ENCODE measurements around the gene MRO.
"Not testable (repeated sequence)": the region's sequence is repeated elsewhere in the genome, so short reads cannot be mapped to it uniquely, and the experiment has no call there.

The MRO gene

DNA sequence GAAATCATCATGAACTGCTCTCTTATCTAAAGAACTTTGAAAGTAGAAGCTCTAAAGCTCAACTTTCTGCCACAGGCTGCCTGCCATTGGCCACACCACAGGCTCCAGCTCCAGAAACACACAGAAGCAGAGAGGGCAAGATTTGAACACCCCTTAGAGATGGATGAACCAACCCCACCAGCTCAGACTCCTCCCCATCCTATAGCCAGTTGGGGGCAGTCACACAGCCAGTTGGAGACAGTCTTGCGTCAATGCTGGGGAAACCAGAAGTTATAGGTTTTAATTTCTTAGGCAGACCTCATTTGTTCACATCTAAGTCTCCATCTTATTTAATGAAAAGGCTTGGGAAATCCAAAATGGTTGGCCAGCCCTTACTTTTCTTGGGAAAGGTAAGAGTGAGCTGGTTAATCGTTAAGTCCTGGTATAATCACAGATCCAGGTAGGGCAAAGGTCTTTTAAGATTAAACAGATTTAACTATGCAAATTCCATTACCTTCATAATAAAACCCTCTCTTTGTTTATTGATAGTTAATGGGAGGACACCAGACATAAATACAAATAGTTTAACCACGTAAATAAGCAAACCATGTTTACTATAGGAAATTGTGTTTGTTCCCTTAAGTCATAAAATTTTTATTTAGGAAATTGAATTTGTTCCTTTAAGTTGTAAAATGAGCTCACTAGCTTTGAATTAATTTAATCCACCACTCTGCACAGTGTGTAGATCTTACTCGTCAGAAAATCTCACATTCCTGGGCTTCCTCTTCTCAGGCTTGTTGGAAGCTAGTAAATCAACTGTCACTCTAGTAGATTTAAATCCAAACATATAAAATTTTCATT lies 28.0 kb downstream of the MRO start:
- DNase-seq, result no peak

DNA sequence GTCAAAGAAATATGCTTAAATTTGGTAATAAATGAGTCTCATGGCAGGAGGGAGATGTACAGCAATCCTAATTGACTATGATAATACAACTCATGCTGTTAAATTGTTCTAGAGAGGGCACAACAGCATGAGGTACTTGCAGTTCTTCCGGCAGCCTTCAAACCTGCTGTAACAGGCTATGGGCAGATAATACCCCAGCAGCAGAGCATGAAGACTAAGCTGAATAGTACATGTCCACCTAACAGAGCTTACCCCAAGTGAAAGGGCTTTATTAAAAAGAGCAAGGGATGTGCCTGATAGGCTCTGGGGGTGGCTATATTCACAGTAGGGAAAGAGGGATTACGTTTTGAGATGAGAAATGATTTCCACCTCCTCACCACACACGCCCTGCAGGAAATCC lies 28.9 kb downstream of the MRO start:
- no peak for DNase-seq

DNA sequence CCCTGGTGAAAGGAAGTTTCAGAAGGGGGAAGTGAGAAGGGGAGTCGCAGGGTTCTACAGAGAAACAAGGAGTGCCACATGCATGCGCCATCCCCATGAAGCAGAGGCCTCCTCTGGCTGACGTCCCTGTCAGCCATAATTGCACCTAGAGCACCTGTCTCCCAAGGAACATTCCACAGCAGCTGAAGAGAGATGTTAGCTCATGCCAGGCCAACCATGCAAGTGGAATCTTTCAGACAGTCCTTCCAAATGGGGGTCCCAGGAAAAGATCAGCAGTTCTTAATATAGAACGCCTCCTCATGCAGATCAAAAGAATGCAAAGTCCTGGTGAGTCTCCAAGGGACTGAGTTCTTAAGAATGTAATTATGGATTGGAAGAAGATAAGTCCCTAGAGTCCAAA lies 29.6 kb downstream of the MRO start:
- no peak for DNase-seq

DNA sequence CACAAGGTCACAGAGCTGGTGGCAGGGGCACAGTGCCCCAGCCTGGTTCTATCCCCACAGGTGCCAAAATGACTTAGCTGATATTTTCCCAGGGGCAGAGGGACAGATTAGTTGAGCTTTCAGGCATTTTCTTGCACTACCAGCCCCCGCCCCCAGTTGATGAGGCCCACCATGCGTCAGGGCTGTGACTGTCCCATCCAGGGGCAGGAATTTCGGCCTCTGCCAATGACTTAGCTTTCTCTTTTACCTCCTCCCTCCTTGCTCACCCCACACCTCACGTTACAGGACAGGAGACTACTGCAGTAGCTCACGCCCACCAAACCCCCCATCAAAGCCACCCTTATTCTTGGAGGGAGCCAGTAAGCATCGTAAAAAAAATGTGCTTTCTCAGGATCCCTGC lies 31.5 kb downstream of the MRO start:
- DNase-seq, result no peak

DNA sequence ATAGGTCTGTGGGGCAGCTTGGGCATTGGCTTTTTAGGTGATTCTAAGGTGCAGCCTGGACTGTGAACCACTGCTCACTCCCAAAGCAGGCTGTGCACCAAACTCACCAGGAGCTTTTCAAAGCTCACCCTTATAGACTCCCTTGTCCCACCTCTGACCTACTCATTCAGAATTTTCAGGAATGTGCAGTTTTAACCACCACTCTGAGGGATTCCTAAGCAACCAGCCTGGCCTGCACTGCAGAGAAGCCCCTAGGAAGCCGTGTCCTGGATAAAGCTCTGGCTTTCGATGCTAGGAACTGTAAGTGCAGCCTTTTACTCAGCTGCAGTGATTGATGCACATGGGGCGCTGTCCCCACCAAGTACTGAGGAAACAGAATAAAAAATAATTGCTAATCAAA lies 33.0 kb downstream of the MRO start:
- DNase-seq, result no peak

DNA sequence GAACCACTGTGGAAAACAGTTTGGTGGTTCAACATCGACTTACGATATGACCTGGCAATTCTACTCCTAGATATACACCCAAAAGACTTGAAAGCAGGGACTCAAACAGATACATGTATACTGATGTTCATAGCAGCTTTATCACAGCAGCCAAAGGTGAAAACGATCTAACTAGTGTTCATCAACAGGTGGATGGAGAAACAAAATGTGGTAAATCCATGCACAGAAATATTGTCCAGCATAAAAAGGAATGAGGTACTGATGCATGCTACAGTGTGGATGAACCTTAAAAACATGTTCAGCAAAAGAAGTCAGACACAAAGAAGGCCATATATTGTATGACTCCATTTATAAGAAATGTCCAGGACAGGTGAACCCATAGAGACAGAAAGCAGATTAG lies 36.3 kb downstream of the MRO start:
- DNase-seq, result no peak

DNA sequence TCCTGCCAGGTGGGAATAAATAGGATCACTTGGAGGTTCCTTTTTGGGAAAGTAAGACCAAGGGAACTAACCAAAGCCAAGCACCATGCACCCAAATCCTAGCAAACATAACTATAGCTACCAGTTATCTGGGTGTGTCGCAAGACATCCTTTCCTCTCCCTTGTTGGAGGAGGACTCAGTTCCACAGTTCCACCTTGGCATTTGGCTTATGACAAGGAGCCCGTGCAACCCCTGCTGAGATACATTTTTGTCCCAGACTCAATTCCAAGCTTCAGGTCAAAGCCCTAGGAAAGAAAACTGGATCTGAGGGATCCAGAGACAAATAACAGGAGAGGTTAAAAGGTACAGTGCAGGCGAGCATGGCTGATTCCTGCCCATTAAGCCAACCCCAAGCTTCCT lies 40.8 kb downstream of the MRO start:
- DNase-seq, result not testable (repeated sequence)

DNA sequence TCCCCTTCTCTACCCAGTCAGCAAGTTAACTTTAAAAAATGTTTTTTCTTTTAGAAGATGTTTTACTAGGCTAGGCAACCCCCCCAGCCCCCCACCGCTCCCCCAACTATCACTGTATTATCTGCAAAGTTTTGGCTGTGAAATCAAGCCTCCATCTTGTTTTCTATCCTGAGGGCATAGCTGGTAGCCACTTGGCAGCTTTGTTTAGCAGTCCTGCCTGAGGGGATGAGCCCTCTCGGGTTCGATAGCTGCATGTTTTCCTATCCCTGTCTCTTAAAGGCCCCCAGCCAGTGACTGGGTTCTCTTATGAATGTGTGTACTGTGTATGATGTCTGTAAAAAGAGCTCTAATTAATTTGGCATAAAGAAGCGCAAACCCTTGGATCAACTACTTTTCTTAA lies 43.4 kb downstream of the MRO start:
- no peak for DNase-seq

DNA sequence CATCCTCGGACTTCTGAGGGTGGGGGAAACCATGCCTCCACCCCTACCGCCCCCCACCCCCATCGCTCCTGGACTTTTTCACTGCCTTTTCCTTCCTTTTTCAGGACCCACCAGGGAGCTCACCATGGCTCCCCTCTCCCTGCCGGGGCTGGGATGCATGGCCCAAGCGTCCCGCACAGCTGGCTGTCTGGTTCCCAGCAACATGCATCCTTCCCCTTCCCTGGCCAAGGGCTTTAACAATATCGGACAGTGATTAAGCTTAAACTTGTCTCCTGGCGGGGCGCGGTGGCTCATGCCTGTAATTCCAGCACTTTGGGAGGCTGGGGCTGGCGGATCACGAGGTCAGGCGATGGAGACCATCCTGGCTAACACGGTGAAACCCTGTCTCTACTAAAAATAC lies 44.1 kb downstream of the MRO start:
- no peak for DNase-seq

DNA sequence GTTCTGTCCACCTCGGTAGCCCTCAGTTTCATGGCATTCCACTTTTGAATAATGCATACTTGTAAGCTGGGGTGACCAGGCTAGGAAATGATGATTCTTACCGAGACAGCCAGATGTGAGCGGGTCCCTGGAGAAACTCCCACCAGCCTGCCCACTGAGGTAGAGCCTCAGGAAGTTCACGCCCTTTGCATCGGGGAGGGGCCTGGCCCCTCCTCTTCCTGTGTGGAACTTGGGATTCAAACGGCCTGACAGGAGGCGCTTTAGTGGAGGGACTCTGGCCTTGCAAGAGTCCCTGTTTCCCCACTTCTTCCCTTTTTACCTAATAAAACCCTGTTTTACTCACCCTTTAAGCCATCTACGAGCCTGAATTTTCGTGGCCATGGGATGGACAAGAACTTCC lies 44.6 kb downstream of the MRO start:
- no peak for DNase-seq

DNA sequence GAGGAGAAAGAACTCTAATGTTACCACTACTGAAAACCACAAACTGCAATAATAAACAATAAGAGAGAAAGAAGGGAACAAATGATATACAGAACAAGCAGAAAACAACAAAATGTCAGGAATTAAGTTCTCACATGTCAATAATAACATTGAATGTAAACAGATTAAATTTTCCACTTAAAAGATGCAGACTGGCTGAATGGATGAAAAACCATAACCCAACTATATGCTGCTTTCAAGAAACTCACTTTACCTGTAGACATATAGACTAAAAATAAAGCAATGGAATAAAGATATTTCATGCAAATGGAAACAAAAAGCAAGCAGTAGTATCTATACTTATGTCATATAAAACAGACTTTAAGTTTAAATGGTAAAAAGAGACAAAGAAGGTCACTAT lies 50.4 kb downstream of the MRO start:
- no peak for DNase-seq

DNA sequence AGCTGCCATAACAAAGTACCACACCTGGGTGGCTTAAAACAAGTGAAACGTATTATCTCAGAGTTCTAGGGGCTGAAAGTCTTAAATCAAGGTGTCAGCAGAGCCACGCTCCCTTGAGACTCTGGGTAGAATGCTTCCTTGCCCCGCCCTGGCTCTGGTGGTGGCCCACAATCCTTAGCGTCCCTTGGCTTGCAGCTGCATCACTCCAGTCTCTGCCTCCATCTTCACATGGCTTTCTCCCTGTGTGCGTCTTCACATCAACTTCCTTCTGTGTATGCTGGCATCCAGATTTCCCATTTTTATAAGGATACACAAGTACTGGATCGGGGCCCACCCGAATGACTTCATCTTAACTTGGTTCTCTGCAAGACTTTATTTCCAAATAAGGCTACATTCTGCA lies 62.5 kb downstream of the MRO start:
- no peak for DNase-seq

DNA sequence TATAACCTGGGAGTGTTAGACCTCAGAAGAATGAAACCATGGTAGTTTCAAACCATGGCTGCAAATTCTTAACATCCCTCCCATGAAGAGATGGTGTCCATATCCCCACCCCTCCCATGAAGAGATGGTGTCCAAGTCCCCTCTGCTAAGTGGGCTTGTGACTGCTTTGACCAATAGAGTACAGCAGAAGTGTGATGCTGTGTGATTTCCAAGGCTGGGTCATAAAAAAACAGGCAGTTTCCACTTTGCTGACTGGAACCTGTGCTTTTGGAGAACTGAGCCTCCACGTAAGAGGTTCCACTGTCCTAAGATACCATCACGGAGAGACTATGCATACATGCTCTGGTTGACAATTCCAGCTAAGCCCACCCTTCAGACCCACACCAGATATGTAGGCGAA lies 65.5 kb downstream of the MRO start:
- no peak for DNase-seq

DNA sequence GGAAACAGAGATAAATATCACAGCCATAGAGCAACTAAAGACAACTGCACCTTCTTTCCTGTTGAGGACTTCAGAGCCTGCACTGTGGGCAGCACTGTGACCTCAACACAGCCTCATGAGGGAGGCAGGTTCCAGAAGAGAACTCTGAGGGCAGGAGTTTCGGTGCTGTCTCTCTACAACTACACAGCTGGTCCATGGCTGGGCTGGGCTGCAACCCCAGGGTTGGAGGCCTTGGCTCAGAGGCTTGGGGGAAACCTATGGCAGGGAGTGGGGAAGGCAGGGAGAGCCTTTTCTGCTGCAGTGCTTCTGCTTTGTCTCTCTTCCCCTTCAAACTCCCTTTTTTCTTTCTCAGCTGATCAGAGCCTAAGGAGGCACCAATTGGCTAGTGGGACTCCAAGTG lies 66.5 kb downstream of the MRO start:
- DNase-seq, result no peak

DNA sequence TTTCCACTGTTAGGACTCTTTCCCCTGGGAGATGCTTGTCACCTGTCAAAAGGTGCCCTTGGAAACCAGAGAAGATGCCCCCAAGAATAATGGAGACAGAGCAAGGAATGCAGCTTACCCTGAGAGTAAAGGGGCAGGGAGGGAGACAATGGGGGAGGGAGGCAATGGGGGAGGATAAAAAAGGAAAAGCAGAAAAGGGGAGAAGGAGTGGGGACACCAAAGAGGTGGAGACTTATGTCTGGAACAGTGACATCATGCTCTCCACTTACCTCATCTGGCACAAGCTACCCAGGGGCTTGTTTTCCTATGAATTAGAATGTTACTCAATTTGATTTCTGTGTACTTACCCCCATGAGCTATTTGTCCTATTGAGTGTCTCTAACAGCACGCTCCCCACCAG lies 67.9 kb downstream of the MRO start:
- no peak for DNase-seq

DNA sequence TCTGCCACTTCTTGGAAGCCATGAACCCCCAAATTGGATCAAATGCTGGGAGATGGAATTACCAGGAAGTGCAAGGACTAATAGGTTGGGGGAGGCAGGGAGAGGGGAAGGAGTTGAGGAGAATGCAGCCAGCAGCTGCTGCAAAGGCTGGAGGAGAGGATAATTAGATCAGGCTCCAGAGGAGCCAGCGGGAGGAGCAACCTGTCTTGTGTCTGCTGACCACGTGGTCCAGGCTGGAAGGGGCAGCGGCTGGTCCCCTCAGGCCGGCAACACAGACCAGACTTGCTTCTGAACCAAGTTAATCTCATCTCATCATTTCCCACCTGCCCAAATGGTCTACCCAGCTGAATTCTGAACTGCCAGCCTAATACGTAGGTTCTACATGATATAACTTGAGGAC lies 68.3 kb downstream of the MRO start:
- no peak for DNase-seq

DNA sequence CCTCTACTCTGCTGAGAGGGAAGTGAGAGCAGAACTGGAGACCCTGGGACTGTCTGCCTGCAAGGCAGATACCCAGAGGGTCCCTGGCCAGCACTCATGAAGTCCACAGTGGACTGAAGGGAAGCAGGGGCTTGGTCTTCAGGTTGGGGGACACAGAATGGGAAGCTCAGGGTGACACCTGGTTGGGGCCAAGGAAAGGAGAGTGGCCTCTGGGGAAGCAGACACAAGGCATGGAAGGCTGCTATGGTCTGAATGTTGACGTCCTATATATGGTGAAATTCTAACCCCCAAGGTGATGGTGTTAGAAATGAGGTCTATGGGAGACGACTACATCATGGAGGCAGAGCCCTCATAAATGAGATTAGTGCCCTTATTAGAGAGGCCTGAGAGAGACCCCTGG lies 69.3 kb downstream of the MRO start:
- no peak for DNase-seq

DNA sequence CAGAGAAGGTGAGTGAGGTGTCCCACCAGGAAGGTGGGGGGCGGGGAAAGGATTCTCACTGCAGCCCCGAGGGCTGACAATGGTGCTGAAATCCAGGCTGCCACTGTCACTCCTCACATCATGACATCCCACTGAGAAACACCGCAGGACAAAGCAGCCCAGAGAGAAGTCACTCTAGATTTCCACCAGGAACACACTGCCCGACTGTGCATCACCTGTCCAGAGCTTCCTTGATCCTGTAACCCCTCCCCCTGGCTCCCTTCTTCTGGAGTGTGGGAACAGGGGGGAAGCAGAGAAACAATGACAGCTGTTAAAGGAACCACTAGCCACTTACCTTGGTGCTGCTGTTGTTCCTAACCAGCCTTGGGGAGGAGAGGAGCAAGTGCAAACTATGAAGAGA lies 69.9 kb downstream of the MRO start:
- DNase-seq, result no peak

DNA sequence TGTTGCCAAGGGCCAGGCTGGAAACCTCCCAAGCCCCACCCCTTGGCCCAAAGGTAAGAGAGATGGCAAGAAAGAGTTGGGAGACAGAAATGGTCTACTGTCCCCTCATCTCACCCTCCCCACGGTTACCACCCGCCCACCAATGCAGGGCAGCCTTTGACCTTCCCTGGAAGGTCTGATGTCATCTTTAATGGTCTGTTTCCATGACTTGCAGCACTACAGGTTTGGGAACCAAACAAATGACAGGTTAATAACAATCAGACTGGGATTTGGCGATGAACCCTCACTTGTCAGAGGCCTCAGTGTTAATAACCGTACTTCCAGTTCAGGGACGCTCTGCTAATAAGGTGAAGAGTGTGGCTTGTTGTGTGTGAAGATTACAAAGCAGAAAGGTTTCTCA lies 70.4 kb downstream of the MRO start:
- DNase-seq, result no peak

DNA sequence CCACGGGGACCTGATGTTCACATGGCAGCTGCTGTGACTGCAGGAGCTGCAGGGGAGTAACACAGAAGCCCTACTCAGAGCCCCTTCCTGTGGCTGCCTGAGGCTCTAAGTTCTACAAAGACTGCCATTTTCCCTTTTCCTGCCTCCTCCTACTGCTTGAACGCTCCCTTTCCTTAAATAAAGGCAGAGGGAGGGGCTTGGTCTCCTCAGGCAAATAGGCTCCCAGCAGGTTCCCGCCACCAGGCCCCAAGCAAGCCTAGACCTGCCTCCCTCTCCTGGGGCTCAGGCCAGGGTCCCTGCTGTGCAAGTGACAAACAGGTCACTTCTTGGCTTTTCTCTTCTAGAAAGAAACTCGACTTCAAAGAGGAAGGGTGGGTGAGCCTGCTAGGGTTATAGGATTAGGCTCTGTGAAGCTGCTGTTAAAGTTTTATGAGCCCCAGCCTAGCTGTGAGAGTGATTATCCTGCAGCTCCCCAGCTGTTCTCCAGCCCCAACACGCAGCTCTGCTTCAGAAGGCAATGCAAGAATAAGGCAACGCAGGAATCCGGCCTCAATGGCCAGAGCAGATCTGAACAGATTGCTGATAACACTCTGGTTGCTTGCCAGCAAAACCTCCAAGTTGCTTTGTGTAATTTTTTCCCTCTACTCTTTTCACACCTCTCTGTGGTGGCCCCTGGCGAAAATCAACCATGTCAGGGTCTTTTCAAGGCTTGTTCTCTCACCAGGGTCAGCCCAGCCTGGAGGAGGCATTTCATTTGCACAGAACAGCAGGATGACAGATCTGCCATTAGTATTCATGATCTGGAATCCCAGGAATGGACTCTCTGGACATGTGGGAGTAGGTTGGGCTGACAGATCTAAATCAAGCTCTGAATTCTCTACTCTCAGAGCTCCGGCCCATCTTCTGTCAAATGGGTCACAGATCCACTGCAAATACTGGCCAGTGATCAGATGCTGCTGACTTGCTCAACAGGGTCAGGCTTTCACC lies 71.3 kb downstream of the MRO start:
- no peak for DNase-seq

DNA sequence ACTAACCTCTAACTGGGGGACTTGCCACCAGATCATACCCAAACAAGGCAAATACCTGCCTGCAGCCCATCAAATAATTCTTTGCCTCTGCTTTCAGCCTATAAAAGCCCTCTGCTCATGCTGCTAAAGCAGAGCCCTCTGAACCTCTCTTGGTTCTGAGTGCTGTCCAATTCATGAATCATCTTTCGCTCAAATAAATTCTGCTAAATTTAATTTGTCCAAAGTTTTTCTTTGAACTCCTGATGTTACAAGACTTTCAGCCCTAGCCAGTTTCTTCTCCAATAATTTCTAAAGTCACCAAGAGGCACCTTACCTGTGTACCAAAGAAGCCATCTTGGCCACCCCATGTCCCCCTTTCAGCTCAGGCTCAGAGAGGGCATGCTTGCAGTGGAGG lies 72.0 kb downstream of the MRO start:
- no peak for DNase-seq

DNA sequence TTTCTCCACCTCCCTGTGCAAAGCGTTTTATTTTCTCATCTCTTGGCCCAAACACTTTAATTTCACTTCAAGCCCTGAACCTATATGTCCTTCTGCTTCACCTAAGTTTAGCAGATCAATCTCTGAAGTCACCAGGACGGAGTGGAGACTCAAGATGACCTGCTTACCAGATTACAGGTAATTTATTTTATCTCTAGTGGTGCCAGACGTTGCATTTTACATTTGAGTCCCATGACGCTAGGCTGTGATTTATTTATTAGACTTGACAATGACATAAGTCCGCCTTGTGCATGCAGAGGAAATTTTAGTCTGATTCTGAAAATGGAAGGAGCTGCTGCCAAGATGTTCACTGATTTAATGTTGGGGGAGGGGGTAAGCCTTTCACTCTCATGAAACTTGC lies 73.9 kb downstream of the MRO start:
- no peak for DNase-seq

Data from fibroblast of skin of back (primary cell).